Measurements from ENCODE around the gene SEMA4D.

Gene SEMA4D

DNA sequence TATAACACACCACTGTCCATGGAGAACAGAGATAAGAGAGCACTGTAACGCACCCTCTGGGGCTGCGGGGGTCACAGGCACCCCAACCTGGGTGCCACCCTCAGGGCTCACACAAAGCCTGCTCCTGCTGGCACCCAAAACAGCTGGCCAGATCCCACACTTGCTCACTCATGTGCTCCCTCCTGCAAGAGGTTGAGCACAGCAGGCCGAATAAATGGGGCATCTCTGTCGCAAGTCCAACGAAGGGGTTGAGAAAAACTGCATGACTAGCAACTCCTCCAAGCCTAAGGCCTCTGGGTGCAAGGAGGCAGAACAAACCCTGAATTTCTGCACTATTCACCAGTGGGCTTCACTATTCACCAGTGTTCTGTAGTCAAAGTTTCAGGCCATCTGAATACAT lies 99.3 kb downstream of the SEMA4D start:
- Histone ChIP-seq H3K36me3 (ENCODE audit: control insufficient read depth, insufficient read depth, low read length) (no peaks in the 10 kb centered on the region), H3K9ac (no peak overlapping the region), H3K9me3 (ENCODE audit: control insufficient read depth, low read length) (no peaks in the 10 kb centered on the region), H2AFZ (no peak overlapping the region), H3K4me2 (ENCODE audit: low read length) (no peak overlapping the region), H3K4me3 (ENCODE audit: low read depth, low read length) (no peak overlapping the region), H3K27ac (no peak overlapping the region), H3K79me2 (no peaks in the 10 kb centered on the region), H3K27me3 (ENCODE audit: control insufficient read depth, insufficient read depth, low read length) (no peaks in the 10 kb centered on the region), H3K4me1 (no peaks in the 10 kb centered on the region)
- TF ChIP-seq, protein P1, sequence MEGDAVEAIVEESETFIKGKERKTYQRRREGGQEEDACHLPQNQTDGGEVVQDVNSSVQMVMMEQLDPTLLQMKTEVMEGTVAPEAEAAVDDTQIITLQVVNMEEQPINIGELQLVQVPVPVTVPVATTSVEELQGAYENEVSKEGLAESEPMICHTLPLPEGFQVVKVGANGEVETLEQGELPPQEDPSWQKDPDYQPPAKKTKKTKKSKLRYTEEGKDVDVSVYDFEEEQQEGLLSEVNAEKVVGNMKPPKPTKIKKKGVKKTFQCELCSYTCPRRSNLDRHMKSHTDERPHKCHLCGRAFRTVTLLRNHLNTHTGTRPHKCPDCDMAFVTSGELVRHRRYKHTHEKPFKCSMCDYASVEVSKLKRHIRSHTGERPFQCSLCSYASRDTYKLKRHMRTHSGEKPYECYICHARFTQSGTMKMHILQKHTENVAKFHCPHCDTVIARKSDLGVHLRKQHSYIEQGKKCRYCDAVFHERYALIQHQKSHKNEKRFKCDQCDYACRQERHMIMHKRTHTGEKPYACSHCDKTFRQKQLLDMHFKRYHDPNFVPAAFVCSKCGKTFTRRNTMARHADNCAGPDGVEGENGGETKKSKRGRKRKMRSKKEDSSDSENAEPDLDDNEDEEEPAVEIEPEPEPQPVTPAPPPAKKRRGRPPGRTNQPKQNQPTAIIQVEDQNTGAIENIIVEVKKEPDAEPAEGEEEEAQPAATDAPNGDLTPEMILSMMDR (IDR thresholded peaks at IDR 0.05), result no peak

DNA sequence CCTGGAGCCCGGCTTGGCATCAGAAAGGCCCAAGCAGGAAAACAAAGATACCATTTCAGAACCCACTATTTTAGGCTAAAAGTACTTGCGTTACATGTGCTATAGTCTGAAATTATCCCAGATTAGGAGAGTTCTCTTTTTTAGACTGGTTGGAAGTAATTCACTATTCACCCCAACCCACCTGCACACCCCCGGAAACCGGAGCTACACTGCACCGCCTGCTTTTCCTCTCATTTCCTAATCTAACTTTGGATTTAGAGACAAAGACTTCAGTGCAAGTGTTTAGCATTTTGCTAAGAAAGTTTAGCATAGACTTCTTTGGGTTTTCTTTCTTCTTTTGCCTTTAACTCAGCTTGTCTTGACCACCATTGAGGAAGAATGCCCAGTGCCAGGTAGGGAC lies 100.4 kb downstream of the SEMA4D start:
- no peaks in the 10 kb centered on the region for H3K79me2 ChIP-seq
- H3K27ac ChIP-seq, result no peak overlapping the region
- no peaks in the 10 kb centered on the region for H3K4me1 ChIP-seq
- H3K4me2 ChIP-seq (ENCODE audit: low read length), result no peak overlapping the region
- TF ChIP-seq, protein P1 (IDR thresholded peaks at IDR 0.05), result no peak
- H3K9ac ChIP-seq, result no peak overlapping the region
- H3K27me3 ChIP-seq (ENCODE audit: control insufficient read depth, insufficient read depth, low read length), result no peaks in the 10 kb centered on the region
- H3K4me3 ChIP-seq (ENCODE audit: low read depth, low read length), result no peak overlapping the region
- H2AFZ ChIP-seq, result no peak overlapping the region
- H3K36me3 ChIP-seq (ENCODE audit: control insufficient read depth, insufficient read depth, low read length), result no peaks in the 10 kb centered on the region
- H3K9me3 ChIP-seq (ENCODE audit: control insufficient read depth, low read length), result no peaks in the 10 kb centered on the region

DNA sequence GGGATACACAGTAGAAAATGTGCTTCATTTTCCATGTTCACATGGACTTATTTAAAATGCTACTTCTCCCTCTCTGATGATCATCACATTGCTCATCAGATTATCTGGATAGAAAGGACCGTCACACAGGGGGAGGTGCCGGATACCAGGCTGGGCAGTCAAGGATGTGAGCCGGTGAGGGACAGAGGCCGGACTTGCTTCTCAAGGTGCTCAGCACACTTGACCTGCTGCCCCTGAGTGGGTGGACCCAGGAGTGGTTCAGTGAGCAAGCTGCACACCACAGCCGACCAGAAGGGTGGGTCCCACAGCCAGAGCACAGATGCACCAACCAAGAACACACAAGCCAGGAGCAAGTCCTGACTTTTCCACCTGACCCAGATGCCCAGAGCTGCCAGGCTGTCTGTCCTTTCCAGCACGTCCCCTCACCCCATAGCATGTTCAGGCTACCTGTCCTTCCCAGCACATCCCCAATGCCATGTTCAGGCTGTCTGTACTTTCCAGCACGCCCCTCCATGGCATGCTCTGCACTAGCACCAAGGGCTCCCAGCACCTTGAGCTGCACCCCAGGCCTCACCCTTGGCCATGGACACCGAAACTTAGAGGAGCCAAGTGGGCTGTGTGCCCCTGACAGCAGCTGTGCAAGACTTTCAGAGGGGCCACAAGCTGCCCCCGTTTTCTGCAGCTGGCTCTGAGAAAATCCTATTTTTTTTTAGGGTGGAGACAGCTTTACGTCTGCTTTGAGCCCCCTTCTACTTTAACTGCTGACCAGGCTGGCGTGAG lies 101.8 kb downstream of the SEMA4D start:
- Histone ChIP-seq H3K79me2 (no peaks in the 10 kb centered on the region), H2AFZ (no peak overlapping the region), H3K36me3 (ENCODE audit: control insufficient read depth, insufficient read depth, low read length) (no peaks in the 10 kb centered on the region), H3K4me2 (ENCODE audit: low read length) (no peak overlapping the region), H3K9ac (no peak overlapping the region), H3K4me3 (ENCODE audit: low read depth, low read length) (no peak overlapping the region), H3K27me3 (ENCODE audit: control insufficient read depth, insufficient read depth, low read length) (no peaks in the 10 kb centered on the region), H3K27ac (no peak overlapping the region), H3K4me1 (no peaks in the 10 kb centered on the region), H3K9me3 (ENCODE audit: control insufficient read depth, low read length) (no peaks in the 10 kb centered on the region)
- TF ChIP-seq, protein P1 (IDR thresholded peaks at IDR 0.05), result no peak

DNA sequence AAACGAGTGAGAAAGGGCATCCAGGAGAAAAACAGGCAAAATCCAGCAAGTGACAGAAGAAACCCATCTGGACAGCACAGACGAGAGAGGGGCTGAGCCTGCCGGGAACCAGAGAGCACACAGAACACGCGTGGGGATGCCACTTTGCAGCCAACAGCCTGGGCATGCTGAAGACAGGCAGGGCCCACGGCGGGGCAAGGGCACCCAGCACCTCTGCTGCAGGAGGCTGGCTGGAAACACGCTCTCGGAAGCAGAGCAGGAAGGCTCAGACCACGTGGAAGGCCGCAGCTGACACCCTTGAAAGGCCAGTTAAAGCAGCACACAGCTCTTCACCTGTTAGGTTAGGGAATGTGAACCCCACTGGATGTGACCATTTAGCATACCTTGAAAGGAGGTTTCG lies 103.5 kb downstream of the SEMA4D start:
- Histone ChIP-seq H3K27me3 (ENCODE audit: control insufficient read depth, insufficient read depth, low read length) (no peaks in the 10 kb centered on the region), H3K4me3 (ENCODE audit: low read depth, low read length) (no peak overlapping the region), H3K9ac (no peak overlapping the region), H3K27ac (no peak overlapping the region), H3K36me3 (ENCODE audit: control insufficient read depth, insufficient read depth, low read length) (no peaks in the 10 kb centered on the region), H3K4me1 (no peaks in the 10 kb centered on the region), H3K9me3 (ENCODE audit: control insufficient read depth, low read length) (no peaks in the 10 kb centered on the region), H3K79me2 (no peaks in the 10 kb centered on the region), H2AFZ (no peak overlapping the region), H3K4me2 (ENCODE audit: low read length) (no peak overlapping the region)
- TF ChIP-seq, protein P1 (IDR thresholded peaks at IDR 0.05), result no peak

DNA sequence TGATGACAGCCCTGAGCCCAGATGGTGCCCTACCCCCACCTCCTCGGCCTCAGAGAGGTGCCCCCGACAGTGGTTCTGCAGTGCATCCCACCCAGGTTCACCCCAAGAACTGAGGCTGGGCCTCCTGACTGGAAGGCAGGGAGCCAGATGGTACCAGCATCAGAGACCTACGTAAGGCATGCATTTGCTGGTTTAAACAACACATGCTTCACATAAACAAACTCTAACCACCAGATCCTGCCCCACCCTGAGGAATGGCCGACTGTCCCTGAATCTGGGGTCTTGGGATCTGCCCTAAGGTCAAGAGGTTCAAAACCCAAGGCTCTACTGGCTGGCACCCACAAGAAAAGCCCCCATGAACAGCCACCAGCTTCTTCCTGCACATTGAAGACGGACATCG lies 106.3 kb downstream of the SEMA4D start:
- H3K79me2 ChIP-seq, result no peaks in the 10 kb centered on the region
- no peaks in the 10 kb centered on the region for H3K4me1 ChIP-seq
- H3K4me3 ChIP-seq (ENCODE audit: low read depth, low read length), result no peak overlapping the region
- TF ChIP-seq, protein P1 (IDR thresholded peaks at IDR 0.05), result no peak
- no peak overlapping the region for H2AFZ ChIP-seq
- H3K27me3 ChIP-seq (ENCODE audit: control insufficient read depth, insufficient read depth, low read length), result no peaks in the 10 kb centered on the region
- no peaks in the 10 kb centered on the region for H3K9me3 ChIP-seq (ENCODE audit: control insufficient read depth, low read length)
- H3K9ac ChIP-seq, result no peak overlapping the region
- H3K27ac ChIP-seq, result no peak overlapping the region
- no peak overlapping the region for H3K4me2 ChIP-seq (ENCODE audit: low read length)
- H3K36me3 ChIP-seq (ENCODE audit: control insufficient read depth, insufficient read depth, low read length), result no peaks in the 10 kb centered on the region

Data from parathyroid adenoma (tissue), 2 donors.